ENCODE data around the gene OR2G2. TPM values are rescaled to one million over a fixed set of nuclear protein-coding genes. Genes with fewer than 3 reads are reported as not detected.

The OR2G2 gene
- total and polyA plus RNA-seq, 2 of the 8 experiments (the other 6 are each of a cell fraction or from before 2014, with no cell fraction given): not detected

GRCh38 chr1:247538561-247538960 is 49.6 kb upstream of the OR2G2 start (continued):
- TF ChIP-seq CHD7 (IDR thresholded peaks at IDR 0.05; ENCODE audit: insufficient replicate concordance, low read length) (no peak), TAF7 (optimal IDR thresholded peaks at IDR 0.05; ENCODE audit: borderline replicate concordance, low read depth, low read length) (no peak), EGR1 (IDR thresholded peaks at IDR 0.05; ENCODE audit: borderline replicate concordance, low read depth, low read length) (no peak)
